Medulla oblongata (tissue), 1 donor: Measurements from ENCODE around the gene C3orf49.

Source experiments
- DNase-seq: peaks from one replicate; pipeline ENCODE4 v3.0.0-alpha.2; 2015; ENCODE audit errors: extremely low spot score

The C3orf49 gene

DNA sequence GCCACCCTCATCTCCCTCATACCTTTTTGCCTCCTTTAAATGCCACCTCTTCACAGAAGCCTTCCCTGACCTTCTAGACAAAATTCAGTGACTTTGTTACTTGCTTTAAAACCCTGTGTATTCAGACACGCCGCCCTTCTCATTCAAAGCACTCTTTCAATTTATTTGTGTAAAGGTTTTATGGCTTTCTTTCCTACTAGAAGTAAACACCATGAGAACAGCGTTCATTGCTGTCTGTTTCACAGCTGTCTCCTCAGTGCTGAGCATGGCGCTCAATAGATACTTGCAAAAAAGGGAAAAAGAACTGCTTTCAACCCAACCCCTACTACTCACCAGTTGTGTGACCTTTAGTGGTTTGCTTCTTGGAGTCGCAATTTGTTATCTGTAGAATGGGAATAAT lies 61.6 kb downstream of the C3orf49 start:
- no peak for DNase-seq

DNA sequence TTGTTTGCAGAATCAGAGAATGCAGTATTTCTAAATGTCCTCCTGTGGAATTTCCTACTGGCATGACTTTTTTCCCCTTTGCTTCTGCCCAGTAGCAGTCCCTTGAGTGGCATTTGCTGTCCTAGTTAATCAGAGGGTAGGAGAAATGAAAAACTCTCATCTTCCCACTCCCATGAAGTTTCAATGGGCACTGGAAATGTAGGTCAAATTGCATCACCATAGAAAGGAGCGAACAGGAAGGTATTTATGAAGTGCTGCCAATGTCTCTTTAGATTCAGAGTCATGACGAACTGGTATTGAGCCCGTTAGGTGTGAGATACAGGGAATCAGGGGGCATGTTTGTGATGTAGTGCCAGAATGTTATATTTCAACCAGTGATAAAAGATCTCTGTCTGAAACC lies 67.8 kb downstream of the C3orf49 start:
- DNase-seq = no peak

DNA sequence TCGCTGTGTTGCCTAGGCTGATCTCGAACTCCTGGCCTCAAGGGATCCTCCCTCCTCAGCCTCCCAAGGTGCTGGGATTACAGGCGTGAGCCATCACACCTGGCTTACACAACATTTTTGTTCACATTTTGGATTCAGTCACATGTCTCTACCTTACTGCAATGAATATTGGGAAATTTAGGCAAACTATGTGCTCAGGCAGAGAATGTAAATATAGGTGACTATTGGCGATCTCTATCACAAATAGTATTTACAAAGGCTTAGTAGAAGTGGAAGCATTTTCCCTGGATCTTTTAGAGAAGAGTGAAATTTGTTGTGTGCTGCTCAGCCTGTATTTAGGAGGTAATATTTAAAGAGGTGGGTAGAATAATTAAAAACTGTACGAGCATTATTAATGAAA lies 72.4 kb downstream of the C3orf49 start:
- no peak for DNase-seq

DNA sequence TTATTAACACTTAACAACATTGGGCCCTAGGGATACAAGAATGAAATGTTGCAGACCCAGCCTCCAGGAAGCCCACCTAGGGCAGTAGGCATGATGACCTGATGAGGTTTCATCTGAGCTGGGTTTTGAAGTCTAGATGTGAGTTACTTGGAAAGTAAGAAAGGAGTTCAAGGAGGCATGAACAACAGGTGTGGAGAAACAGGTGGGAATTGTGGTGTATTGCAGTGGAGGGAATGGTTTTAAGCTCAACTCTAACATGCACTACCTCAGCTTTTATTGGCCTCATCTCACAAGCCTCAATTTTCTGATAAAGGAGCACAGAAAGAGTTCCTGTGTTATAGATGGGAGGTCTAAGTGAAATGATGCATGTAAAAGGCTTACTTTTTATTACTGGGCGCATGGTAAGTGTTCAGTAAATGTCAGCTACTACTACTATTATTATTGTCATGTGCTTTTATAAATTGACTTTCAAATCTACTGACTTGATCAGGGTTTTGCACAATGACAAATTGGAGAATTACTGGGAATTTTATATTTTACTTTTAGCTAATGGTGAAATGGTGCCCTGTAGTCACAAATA lies 73.8 kb downstream of the C3orf49 start:
- no peak for DNase-seq

DNA sequence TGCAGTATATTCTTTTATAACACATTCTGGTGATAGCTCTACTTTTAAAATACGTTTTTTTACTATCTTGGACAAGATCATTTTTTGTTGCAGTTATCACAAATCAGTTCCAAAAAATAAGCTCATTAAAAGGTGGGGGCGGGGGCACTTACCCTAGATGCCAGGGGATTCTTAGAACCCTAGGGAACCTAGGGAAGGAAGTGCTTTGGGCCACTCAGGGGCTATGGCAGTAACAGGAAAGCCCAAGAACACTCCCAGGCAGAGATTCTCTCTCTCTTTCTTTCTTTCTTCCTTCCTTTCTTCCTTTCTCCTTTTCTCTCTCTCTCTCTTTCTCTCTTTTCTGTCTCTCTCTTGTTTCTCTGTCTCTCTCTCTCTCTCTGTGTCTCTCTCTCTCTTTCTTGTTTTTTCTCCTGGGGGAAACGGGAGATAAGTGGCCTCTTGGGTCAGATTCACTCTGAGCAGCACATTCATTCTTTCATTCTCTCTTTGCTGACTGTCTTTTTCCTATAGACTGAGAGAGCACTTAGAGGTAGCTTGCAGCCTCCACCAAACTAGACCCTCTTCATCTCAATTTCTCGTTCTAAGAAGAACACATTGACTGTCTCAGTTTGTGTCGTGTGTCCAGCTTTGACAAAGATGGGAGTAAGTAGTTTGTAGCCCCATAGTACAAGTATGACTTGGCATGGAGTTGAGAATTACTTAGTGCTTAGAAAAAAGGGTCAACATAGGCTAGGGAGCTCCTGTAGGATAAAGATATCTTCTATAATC lies 76.5 kb downstream of the C3orf49 start:
- DNase-seq = no peak

DNA sequence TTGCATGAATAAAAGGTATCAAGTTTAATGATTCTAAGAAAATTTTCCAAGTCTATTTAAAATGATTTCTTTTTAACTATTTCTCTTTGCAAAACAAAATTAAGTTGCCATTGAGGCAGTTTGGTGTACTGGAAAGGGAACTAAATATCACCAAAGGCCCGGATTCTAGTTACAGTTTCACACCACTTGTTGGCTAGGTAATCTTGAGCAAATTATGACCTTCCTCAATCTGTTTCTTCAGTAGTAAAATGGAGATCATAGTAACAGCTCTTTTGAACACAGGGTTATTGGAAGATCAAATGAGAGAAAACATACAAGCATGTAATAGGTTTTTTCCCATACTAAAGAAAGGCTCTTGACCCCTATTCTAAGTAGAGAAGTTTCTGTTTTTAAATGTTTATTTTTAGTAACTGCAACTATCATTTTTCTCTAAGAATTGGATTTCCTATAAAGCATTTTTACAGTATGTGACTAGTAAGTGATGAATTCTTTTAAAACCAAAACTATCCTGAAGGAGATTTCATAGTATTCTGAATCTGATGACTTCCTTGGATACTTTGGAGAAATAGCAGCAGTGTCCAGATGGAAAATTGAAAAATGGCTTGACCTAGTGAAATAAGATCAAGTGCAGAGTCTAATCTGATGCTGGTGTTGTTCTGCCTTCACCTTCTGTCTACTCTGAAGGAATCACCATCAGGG lies 77.4 kb downstream of the C3orf49 start:
- no peak for DNase-seq
